Measurements from ENCODE around the gene ASCL3.
A peak's percentile ranks its signal among the peaks of the same experiment; 100 is the strongest.
"Not testable (repeated sequence)": the region's sequence is repeated elsewhere in the genome, so short reads cannot be mapped to it uniquely, and the experiment has no call there.

Gene ASCL3

DNA sequence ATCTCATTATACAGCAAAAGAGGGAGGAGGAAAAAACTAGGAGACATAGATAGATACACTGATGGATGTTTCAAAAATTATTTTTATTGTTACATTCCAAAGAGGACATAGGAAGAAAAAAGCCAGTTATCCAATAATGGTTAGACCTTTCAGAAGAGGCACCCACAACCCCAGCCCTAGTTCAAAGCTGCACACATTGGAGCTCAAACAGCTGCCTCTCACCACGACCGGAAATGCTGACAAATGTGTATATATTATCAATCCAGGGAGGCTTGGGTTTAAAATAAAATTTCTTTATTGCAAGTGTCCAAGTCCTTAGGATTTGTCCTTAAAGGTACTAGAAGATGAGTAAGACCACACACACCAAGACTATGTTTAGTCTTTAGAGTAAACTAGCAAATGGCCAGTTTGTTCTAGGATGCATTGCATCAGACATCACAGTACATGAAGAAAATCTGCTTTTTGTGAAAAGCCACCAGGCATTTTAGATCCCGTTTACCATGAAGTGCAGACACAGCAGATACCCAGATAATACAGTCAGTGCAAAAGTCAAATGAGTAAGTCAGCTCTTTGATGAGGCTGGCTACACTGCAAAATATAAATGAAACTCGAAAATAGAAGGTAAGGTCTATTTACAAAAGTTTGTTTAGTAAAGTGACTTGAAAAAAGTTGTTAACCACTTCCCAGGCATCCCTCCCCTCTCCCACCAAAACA lies 4.6 kb upstream of the ASCL3 start:
- DNase-seq: no peak

- no peak for DNase-seq
Measured at GRCh38 chr11:8941341-8942103, 1.3 kb downstream of the ASCL3 start.

GRCh38 chr11:8937659-8938058 lies 5.2 kb downstream of the ASCL3 start:
- DNase-seq: no peak

GRCh38 chr11:8937159-8937558 lies 5.7 kb downstream of the ASCL3 start:
- DNase-seq: no peak

GRCh38 chr11:8935789-8936188 lies 7.0 kb downstream of the ASCL3 start:
- DNase-seq: not testable (repeated sequence)

- peak; percentile 11 for DNase-seq
Measured at GRCh38 chr11:8934742-8935488, 7.9 kb downstream of the ASCL3 start.

GRCh38 chr11:8933931-8934330 lies 8.9 kb downstream of the ASCL3 start:
- DNase-seq: no peak

GRCh38 chr11:8932564-8933180 lies 10.1 kb downstream of the ASCL3 start, which contains the start of gene C11orf16:
C11orf16 (minus strand) TSS chr11:8932947; CDS start chr11:8932308, 639 bp downstream.
- no peak for DNase-seq

GRCh38 chr11:8930456-8931175 lies 12.2 kb downstream of the ASCL3 start:
- DNase-seq: no peak

- no peak for DNase-seq
Measured at GRCh38 chr11:8928981-8929615, 13.7 kb downstream of the ASCL3 start.

DNA sequence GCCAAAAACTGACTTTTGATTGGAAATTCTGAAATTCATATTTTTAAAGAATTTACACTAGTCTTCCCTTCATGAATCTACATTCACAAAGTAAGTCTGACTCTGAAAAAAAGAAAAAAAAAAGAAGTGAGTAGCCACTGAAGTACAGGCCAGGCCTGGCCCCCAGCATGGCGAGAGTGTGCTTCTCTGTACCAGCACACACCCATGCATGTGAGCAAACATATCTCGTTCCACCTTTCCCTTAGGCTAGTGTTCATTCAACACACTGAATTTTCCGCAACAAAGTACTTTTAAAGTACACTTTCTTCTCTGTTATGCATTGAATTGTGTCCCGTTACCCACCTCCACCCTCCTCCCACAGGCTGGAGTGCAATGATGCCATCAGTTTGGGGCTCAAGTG lies 14.6 kb downstream of the ASCL3 start:
- DNase-seq: no peak

DNA sequence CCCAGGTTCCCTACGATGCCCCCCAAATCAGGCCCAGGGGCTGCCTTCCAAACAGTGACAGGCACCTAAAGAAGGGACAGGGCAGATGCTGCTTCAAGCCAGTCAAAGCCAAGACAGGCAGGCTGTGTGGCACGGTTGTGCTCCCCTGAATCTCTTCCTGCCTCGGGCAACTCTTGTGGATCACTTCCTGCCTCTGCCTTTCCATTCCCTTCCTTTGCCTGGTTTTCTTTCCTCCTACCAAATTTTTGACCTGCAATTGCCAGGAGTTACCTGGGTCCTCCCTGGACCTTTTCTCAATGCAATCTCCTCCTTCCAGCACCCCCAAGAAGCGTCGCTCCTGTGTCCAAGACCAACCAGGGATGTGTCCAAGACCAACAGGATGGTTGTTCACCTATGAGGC lies 15.6 kb downstream of the ASCL3 start:
- no peak for DNase-seq

DNA sequence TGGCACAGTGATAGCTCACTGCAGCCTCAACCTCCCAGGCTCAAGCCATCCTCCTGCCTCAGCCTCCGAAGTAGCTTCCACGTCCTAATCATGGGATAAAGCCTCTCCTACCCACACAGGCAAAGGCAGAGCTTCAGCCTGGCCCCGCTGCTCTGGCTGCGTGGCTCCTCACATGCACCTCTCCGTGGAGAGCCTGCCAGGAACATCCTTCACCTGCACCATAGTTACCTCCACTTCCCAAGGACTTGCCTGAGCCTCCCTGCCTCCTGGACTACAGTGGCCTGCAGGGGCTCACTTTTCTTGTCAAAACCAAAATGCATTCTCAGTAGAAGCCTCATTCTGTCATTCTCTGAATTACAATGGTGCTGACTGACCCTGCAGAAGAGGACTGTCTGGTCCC lies 16.6 kb downstream of the ASCL3 start:
- DNase-seq: no peak

DNA sequence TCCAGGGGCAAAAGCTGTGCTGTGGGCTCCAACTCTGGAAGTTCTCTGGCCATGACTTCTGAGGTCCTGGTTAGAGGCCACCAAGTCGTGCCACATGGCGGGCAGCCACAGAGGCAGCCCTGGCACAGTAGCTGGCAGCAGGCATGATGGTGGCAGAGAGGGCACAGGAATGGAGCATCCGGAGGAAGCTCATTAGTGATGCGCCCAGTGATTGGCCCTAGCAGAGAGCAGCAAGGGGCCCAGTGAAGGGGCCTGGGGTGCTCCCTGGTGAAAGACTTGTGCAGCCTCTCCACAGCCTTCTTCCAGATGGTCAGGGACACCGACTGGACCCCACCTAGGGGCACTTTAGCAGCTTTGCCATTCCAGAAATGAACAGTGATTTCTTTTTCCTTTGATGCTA lies 17.1 kb downstream of the ASCL3 start:
- no peak for DNase-seq

GRCh38 chr11:8922691-8923090 lies 20.1 kb downstream of the ASCL3 start:
- DNase-seq: no peak

DNA sequence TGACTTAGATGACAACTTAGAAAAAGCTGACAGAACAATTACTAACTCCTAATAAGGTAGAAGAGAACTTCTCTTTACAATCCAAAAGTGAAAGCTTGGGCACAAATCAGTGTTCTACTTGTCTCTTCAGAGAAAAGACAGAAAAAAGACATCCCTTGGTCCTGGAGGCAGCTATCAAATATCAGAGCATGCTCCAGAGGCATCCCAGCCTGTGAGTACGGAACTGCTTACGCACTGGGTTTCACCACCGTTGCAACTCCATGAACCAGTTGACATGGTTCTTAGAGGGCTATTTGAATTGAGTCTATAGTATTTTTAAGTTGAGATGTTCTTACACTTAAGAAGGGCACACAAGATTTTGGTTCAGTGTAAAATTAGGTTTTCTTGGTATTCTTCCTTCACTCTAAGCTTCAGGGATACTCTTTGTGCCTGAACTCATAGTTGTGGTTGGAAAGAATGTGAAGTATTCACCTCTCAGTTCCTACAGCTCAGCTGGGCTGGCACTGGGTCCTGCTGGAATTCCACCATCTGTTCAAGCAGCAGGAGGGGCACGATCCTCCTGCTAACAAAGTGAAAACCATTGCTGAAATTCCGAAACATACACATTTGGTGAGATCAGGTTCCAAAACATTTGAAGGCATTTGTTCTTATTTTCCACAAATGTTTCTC lies 25.5 kb downstream of the ASCL3 start:
- DNase-seq: no peak

GRCh38 chr11:8914661-8915018 lies 28.2 kb downstream of the ASCL3 start:
- DNase-seq: no peak

- DNase-seq: no peak
Measured at GRCh38 chr11:8913961-8914660, 28.7 kb downstream of the ASCL3 start.

DNA sequence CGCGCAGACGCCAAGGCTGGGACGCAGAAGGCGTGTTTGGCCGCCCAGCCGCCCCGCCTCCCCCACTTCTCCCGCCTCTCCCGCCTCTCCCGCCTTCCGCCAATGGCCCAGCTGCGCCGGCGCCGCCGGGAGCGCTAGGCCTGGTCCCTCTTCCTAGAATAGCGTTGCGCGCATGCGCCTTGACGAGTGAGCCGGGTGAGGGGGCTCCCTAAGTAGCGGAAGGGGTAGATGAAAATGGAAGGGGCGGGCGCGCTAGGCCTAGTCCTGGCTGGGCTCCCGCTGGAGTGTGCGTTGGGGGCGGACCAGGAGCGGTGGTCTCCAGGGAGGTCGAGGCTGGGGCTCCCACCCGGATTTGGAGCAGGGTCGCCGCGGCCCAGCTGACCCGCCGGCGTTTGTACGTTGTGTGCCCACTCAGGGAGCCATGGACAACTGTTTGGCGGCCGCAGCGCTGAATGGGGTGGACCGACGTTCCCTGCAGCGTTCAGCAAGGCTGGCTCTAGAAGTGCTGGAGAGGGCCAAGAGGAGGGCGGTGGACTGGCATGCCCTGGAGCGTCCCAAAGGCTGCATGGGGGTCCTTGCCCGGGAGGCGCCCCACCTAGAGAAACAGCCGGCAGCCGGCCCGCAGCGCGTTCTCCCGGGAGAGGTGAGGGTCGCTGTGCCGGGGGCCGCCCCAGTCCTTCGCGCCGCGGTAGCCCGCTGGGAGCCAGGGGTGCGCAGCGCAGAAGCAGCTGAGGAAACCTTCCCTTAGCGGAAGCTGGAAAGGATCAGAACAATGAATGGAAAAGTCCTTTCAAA lies 31.6 kb downstream of the ASCL3 start, which contains the start of gene AKIP1:
Gene AKIP1 (plus strand): TSS at position 161 of the 795 bp plus-strand sequence. CDS start 261 bp downstream, at position 422.
- peak; percentile 85 for DNase-seq

DNA sequence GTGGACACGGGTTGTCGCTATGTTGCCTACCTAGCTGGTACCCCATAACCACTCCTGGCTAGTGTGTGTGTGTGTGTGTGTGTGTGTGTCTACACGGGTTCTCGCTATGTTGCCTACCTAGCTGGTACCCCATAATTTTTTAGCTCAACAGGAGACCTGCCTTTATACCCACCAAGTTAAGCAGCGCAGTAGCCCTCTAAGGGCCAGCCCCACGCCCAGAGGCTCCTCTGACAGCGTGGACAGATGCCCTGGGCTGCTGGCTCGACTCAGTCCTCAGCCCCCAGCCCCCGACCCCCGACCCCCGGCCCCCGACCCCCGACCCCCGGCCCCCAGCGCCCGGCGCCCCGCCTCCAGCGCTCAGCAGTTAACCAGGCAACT lies 32.2 kb downstream of the ASCL3 start:
- no peak for DNase-seq

Data from T1000 (cell line).